Stimulated activated CD8-positive, alpha-beta memory T cell treated with anti-CD3 and anti-CD28 coated beads, Interleukin-7, amount 100 ng/mL, for 24 hours (primary cell): ENCODE data around the gene TRIB2.

ENCODE experiments used
- DNase-seq: peaks from one replicate; pipeline ENCODE4 v3.0.0-alpha.2; 2020; ENCODE audit warnings: low read depth

The TRIB2 gene

DNA sequence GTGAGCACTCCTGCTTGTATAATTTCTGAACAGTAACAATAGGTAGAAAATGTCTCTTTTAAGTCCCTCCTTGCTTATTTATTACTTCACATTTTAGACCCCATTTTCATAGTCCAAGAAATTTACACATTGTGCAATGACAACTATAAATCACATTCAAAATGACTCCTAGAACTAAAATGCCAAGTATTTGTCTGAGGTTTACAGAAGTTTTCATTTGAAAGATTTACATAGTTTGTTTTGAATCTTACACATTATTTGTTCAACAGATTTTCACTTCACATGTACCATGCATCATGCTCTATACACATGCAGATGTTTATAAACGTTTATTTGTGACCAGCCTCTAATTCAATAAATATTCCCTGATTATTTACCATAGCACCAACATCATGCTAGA lies 15.7 kb upstream of the TRIB2 start:
- DNase-seq, result no peak

GRCh38 chr2:12701786-12702167 lies 15.0 kb upstream of the TRIB2 start:
- no peak for DNase-seq

DNA sequence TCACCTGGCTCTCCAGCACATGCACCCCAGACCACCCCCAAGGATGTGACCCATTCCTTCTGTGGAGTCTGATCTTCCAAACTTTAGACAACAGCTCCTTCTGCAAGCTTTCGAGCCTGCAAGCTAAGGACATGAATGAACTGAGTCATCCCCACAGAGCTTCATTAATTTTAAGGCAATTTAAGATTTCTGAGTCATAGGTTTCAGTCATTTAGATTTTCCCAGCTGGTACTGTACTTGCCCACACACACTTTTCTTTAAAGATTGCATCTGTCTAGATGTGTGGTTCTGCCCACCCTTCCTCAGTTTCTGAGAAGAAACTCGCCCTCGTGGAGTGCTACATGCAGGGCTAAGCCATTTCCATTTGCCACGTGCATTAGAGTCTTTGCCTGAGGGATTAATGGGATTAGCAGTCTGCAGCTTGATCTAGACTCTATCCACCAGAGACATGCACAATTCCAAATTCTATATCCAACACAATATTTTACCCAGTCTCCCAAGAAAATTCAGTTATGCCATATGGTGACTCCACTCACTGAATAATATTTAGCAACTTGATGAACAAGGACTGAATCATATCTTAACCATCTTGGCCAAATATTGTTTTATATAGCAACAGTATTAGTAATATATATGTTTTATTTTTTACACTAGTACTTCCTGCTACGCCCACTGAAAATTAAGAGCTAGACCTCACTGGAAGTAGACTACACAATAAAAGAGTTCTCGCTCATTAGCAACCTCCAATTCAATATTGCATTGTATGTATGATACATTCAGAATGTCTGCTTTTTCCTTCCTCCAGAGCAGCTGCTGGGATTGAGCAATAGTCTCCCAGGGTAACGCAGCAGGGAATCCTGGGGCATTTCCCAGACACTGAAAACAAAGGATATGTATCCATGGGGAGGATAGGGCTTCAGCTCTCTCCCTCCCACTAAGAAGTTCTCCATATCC lies 14.3 kb upstream of the TRIB2 start:
- DNase-seq, result no peak

- no peak for DNase-seq
Measured at GRCh38 chr2:12704378-12704777, 12.4 kb upstream of the TRIB2 start.

- DNase-seq, result no peak
Measured at GRCh38 chr2:12705230-12705629, 11.5 kb upstream of the TRIB2 start.

DNA sequence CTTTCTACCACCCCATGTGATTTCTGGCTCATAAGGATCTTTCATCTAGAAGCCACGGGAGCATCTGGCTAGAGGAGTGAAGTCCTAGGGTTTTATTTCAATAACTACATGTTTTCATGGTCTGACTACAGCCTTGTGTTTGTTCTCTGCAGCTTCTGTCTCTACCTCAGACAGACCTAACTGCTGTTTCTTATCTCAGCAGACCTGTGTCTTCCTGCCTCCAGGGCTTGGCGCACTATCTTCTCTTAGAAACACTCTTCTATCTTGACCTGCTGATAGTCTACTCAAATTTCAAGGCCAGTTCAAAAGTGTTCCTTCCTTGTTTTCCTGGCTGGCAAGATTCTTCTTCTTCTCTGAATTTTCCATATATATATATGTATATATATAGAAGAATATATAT lies 11.0 kb upstream of the TRIB2 start:
- no peak for DNase-seq

DNA sequence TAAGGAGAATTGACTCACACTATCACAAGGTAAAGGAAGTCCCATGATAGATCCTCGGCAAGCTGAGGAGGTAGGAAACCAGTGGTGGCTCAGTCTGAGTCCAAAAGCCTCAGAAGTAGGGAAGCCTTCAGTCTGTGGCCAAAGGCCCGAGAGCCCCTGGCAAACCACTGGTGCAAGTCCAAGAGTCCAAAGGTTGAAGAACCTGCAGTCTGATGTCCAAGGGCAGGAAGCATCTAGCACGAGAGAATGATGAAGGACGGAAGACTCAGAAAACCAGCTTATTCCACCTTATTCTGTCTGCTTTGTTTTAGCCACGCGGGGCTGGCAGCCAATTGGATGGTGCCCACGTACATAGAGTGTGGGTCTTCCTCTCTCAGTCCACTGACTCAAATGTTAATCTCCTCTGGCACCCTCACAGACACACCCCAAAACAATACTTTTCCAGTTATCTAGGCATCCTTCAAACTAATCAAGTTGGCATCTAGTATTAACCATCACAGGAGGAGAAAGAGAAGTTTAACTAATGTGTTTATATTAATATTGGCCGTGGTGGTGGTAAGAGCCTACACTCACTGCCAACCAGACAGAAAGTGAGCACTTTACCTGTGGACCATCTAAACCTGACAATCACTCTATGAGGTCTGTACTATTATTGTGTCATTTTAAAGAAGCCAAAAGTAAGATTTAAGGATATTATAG lies 8.1 kb upstream of the TRIB2 start:
- no peak for DNase-seq

DNA sequence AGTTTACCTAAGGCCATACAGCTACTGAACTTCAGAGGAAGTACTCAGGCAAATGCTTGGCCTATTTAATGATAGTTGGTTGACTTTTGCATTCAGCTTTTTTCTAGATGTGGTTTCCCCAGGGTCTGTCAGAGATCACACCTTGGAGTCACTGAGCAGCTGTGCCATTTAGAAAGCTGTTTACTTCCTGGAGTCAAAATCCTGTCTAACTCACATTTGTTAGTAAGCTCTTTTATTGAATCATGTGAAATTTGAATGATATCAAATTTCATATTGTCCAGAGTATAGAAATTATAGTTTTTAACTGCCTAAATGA lies 7.6 kb upstream of the TRIB2 start:
- no peak for DNase-seq

DNA sequence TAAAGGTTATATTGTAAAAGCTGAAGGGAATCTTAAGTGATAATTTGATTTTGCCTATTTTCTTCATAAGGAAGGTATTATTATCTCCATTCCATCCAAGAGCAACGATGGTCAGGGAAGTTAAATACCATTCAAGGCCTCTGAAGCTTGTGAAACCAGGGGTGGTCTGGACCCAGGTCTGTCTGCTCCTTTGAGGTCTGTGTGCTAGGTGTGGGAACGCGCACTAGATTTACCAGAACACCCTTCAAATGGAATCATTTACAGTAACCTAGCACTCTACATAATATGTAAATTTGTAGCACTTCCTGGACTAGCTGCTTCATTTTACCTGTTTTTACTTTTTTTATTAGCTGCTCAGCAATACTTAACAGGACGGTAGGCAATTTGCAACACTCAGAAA lies 6.4 kb upstream of the TRIB2 start:
- DNase-seq, result no peak

- no peak for DNase-seq
Measured at GRCh38 chr2:12711339-12711738, 5.4 kb upstream of the TRIB2 start.

- DNase-seq, result no peak
Measured at GRCh38 chr2:12712881-12713280, 3.9 kb upstream of the TRIB2 start.

DNA sequence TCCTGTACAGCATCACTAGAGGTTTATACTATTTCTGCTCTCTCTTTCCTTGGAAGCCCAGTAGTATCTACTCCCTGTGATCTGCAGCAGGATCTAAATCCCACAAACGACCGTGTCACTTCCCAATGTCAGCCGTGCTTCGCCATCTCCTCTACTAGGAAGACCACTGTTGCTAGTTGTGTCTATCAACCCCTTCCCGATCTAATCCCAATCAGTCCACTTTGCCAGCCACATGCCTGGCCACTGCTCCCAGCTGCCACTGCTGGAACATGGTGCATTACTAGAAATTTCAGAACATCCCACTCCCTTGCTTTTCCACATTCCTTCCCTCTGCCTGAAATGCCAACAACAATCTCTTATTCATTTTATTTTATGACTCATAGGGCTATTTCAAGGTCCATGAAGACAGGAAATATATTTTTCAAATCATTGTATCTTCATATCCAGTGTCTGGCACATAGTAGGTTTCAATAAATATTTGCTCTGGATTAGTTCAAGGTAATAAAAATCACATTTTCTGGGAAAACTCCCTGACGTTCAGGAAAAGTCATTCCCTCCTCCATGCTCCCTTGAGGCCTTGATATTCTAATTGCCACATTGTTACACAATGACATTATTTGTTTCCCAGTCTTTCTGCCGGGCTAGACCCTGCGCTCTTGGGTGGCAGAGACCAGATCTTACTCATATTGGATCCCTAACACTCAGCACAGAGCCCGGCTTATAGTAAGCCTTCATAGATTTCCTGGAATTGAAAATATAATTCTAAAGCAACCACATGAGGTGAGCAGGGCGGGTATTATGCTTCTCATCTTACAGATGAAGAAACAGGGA lies 2.1 kb upstream of the TRIB2 start:
- no peak for DNase-seq

- DNase-seq, result no peak
Measured at GRCh38 chr2:12715258-12716031, 1.3 kb upstream of the TRIB2 start.

DNA sequence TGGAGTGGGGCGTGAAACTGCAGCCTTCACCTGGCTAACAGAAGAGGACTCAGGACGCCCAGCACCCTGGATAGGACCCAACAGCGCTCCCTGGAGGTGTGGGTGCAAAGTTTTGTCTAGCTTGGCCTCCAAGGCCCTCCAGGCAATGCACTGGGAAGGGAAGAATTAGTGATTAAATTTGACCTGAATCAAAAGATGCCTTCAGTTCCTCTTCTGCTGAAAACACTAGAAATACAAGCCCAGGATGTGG lies 779 bp upstream of the TRIB2 start:
- DNase-seq, result no peak

GRCh38 chr2:12717191-12718014 lies 667 bp downstream of the TRIB2 start:
- no peak for DNase-seq

- no peak for DNase-seq
Measured at GRCh38 chr2:12718015-12718671, 1.4 kb downstream of the TRIB2 start.

DNA sequence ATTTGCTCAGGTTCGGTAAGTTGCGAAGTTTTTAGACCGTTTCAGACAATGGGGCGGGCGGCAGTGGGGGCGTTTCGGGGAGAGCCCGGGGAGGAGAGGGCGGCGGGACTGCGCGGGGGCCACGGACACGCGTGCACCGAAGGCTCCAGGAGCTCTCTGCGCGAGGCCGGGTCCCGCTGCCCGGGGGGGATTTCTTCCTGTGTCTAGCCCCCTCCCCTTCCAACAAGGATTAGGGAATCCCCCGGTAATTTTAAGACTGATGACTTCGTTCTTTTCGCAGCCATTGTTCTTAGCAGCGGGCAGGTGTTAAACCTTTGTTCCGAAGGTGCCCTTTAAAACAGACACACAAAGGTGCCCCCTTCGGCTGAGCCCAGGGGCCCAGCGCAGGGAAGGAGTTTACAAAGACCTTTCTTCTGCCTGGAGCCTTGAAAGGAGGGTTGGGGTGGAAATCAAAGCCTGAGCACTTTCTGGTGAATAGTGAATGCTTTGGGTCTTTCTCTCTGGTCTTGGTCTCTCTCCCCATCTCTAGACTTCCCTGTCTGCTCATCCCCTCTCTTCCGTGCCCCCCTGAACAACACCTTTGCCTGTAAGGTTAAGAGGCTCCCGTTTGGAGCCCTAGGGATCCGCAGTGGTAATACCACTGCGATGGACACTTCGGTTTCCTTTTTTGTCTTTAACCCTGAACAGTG lies 2.1 kb downstream of the TRIB2 start:
- DNase-seq, result no peak

DNA sequence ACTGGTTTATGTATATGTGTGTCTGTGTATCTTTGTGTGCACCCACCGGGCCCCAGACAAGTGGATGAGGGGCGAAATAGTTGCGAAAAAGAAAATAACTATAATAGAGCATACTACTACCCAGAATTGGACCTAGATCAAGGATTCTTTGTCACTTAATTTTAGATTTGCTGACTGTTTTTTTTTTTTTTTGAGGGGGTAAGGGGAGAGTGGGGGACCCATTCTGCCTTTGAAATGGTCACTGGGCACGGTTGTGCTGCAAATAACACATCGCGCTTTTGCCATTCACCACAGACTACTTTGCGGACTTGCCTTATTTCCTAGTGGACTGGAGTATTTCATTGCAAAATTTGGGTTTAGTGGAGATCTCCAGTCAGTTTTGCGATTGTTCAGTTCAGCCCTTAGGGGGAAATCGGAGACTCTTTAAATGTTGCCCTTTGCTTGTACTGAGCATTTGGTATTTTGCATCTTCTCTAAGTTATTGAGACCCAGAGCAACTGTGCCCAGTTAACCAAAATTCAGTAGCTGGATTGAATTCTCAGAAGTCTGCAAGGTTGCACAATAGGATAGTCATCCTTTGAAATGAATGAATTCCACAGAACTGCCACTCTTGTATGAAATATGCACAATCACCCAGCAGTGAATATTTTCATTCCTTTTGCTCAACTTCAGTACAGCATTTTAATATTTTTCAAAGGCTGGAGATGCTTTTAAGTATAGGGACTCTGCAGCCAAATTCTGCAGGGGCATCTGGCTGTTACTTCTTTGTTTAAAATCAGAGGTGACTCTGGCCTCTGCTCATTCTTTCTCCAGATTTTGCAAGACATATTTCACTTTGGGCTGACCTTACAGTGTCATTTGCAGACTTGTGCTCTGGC lies 2.9 kb downstream of the TRIB2 start:
- DNase-seq, result no peak

- DNase-seq, result no peak
Measured at GRCh38 chr2:12720278-12720620, 3.5 kb downstream of the TRIB2 start.
